HCT116 (cell line): ENCODE results near the gene RABL3. TPM values are rescaled to one million over a fixed set of nuclear protein-coding genes. Genes with fewer than 3 reads are reported as not detected.

Source experiments
- ATAC-seq: fragments of 200-7000 bp; cut with Tn5 transposase; 2 replicates; pipeline ENCODE4 v1.9.1; 2020; ENCODE audit warnings: mild to moderate bottlenecking, moderate library complexity
- BruUV-seq: library from RNA; stranded (reverse); fragments of 400-500 nt; replicated peaks from 2 replicates; lab custom pipeline; 2021; lab: Mats Ljungman, UMichigan
- CTCF ChIA-PET: fragments of 300-600 bp; sonication (Branson Sonifier 250); formaldehyde crosslinking; loops from one replicate; lab custom pipeline; 2021; ENCODE audit warnings: antibody characterized with exemption; lab: Charles Lee
- POLR2A ChIA-PET: fragments of 300-600, 350-600 bp; sonication (Branson Sonifier 250); formaldehyde crosslinking; loops from one replicate; lab custom pipeline; 2021; ENCODE audit warnings: antibody characterized with exemption; lab: Charles Lee
- RAD21 ChIA-PET, 2 experiments: fragments of 300-600 bp; sonication (Branson Sonifier 250); formaldehyde crosslinking; loops; one replicate each; lab custom pipeline; 2023; ENCODE audit warnings: low total read pairs in 2 of 2; ENCODE audit not compliant: uncharacterized antibody in 2 of 2, unreplicated experiment in 2 of 2, low non-redundant PET in 1 of 2; lab: Charles Lee
- DNase-seq: peaks from one replicate; pipeline ENCODE4 v3.0.0-alpha.2; 2010; ENCODE audit warnings: low read depth, low spot score
- H2AFZ ChIP-seq: fragments of 200-600 bp; shearing (Covaris generic), sonication (generic); 2 replicates; pipeline ENCODE4 v1.6.1; 2017; ENCODE audit warnings: low read depth, mixed run types, mixed read lengths, antibody characterized with exemption, low read length; ENCODE audit not compliant: poor library complexity, severe bottlenecking
- H3K27ac ChIP-seq: 2 replicates; pipeline ENCODE4 v1.5.1; 2012; ENCODE audit warnings: low read depth, low read length
- H3K27me3 ChIP-seq: fragments of 200-600 bp; sonication (generic); 2 replicates; pipeline ENCODE4 v1.6.1; 2016; ENCODE audit warnings: mixed run types, low read length, mixed read lengths; ENCODE audit not compliant: insufficient read depth
- H3K36me3 ChIP-seq, 2 experiments: fragments of 200-500 bp in 1 of 2; fragments of 200-600 bp in 1 of 2; sonication (Bioruptor generic) in 1 of 2; sonication (generic) in 1 of 2; 2 replicates each; pipeline versions ENCODE4 v1.5.1 to v1.6.1; 2014 to 2016; ENCODE audit warnings: low read length in 2 of 2, inconsistent platforms in 1 of 2, mixed read lengths in 1 of 2, mixed run types in 1 of 2; ENCODE audit not compliant: insufficient read depth in 2 of 2, control insufficient read depth in 1 of 2
- H3K4me1 ChIP-seq, 2 experiments: fragments of 200-600 bp in 1 of 2; sonication (generic) in 1 of 2; 2 replicates each; pipeline versions ENCODE4 v1.5.1 to v1.6.1; 2012 to 2017; ENCODE audit warnings: low read length in 2 of 2, inconsistent platforms in 1 of 2, mild to moderate bottlenecking in 1 of 2, mixed read lengths in 1 of 2, mixed run types in 1 of 2, moderate library complexity in 1 of 2; ENCODE audit not compliant: insufficient read depth in 2 of 2, control insufficient read depth in 1 of 2
- H3K4me2 ChIP-seq: fragments of 200-600 bp; sonication (generic); 2 replicates; pipeline ENCODE4 v1.6.1; 2017; ENCODE audit warnings: mixed run types, low read length, mixed read lengths
- H3K4me3 ChIP-seq, 2 experiments: fragments of 200-600 bp in 1 of 2; sonication (generic) in 1 of 2; replicated peaks in 1 of 2; 2 replicates each; pipeline ENCODE4 v1.5.1; 2011 to 2016; ENCODE audit warnings: low read length in 2 of 2, control low read depth in 1 of 2, low read depth in 1 of 2, mild to moderate bottlenecking in 1 of 2, mixed read lengths in 1 of 2, mixed run types in 1 of 2
- H3K79me2 ChIP-seq: fragments of 200-600 bp; sonication (generic); 2 replicates; pipeline ENCODE4 v1.6.1; 2017; ENCODE audit warnings: mild to moderate bottlenecking, mixed run types, low read length, moderate library complexity, mixed read lengths; ENCODE audit not compliant: insufficient read depth
- H3K9ac ChIP-seq: fragments of 200-600 bp; sonication (generic); 2 replicates; pipeline ENCODE4 v1.6.1; 2016; ENCODE audit warnings: low read length, mixed read lengths
- H3K9me2 ChIP-seq: fragments of 200-600 bp; sonication (generic), shearing (Covaris generic); 2 replicates; pipeline ENCODE4 v1.6.1; 2017; ENCODE audit warnings: mixed run types, mild to moderate bottlenecking, moderate library complexity; ENCODE audit not compliant: insufficient read depth
- H3K9me3 ChIP-seq, 2 experiments: fragments of 200-500 bp in 1 of 2; fragments of 200-600 bp in 1 of 2; sonication (Bioruptor generic) in 1 of 2; sonication (generic) in 1 of 2; 2 replicates each; pipeline ENCODE4 v1.6.1; 2014 to 2017; ENCODE audit warnings: low read length in 2 of 2, mixed read lengths in 2 of 2, inconsistent platforms in 1 of 2, low read depth in 1 of 2, mild to moderate bottlenecking in 1 of 2, mixed run types in 1 of 2, moderate library complexity in 1 of 2; ENCODE audit not compliant: control insufficient read depth in 1 of 2, insufficient read depth in 1 of 2
- H4K20me1 ChIP-seq: fragments of 200-600 bp; sonication (generic), shearing (Covaris generic); 2 replicates; pipeline ENCODE4 v1.6.1; 2017; ENCODE audit warnings: mixed run types, mild to moderate bottlenecking, moderate library complexity; ENCODE audit not compliant: insufficient read depth
- ATF3 ChIP-seq: IDR thresholded peaks from 2 replicates; pipeline ENCODE4 v1.6.1; 2012
- CTCF ChIP-seq, 3 experiments: fragments of 200-600 bp in 1 of 3; sonication (generic) in 1 of 3; IDR thresholded peaks in 2 of 3; conservative IDR thresholded peaks in 1 of 3; 2 replicates each; pipeline ENCODE4 v1.5.1; 2012 to 2017; ENCODE audit warnings: low read depth in 2 of 3, low read length in 2 of 3, antibody characterized with exemption in 1 of 3, borderline replicate concordance in 1 of 3, control low read depth in 1 of 3, mild to moderate bottlenecking in 1 of 3, mixed read lengths in 1 of 3, mixed run types in 1 of 3, moderate library complexity in 1 of 3; ENCODE audit not compliant: insufficient read depth in 1 of 3
- EGR1 ChIP-seq: IDR thresholded peaks from 2 replicates; pipeline ENCODE4 v1.6.1; 2012; ENCODE audit warnings: low read depth
- ELF1 ChIP-seq: IDR thresholded peaks from 2 replicates; pipeline ENCODE4 v1.6.1; 2012; ENCODE audit warnings: low read depth, borderline replicate concordance
- EZH2 ChIP-seq: fragments of 200-600 bp; sonication (generic); IDR thresholded peaks from 2 replicates; pipeline ENCODE4 v1.6.1; 2017; ENCODE audit warnings: antibody characterized with exemption, mixed run types
- JUND ChIP-seq: IDR thresholded peaks from 2 replicates; pipeline ENCODE4 v1.6.1; 2012
- MAX ChIP-seq: IDR thresholded peaks from 2 replicates; pipeline ENCODE4 v1.6.1; 2012
- POLR2AphosphoS5 ChIP-seq: IDR thresholded peaks from 2 replicates; pipeline ENCODE4 v1.6.1; 2011; ENCODE audit warnings: mild to moderate bottlenecking, low read depth, low read length, moderate library complexity
- REST ChIP-seq: IDR thresholded peaks from 2 replicates; pipeline ENCODE4 v1.6.1; 2012; ENCODE audit warnings: low read depth
- YY1 ChIP-seq: IDR thresholded peaks from 2 replicates; pipeline ENCODE4 v1.6.1; 2011; ENCODE audit warnings: low read length, low read depth, moderate library complexity, mild to moderate bottlenecking; ENCODE audit not compliant: insufficient replicate concordance; ENCODE audit errors: extremely low read depth
- ZBTB33 ChIP-seq: IDR thresholded peaks from 2 replicates; pipeline ENCODE4 v1.6.1; 2011; ENCODE audit warnings: mild to moderate bottlenecking, low read length, moderate library complexity; ENCODE audit not compliant: insufficient replicate concordance; ENCODE audit errors: extremely low read depth
- intact Hi-C: fragments of 100-400 bp; cut with micrococcal nuclease; formaldehyde crosslinking; loops from 2 replicates; pipeline ENCODE4 v1.10.0; 2022
- total RNA-seq: library from RNA; stranded (reverse); gene quantifications from one replicate; pipeline ENCODE4 v1.2.1, GENCODE V29; 2021; ENCODE audit not compliant: unreplicated experiment

The RABL3 gene
- total RNA-seq, 1 experiment from 2014 or later, result 23.8 TPM

GRCh38 chr3:120752230-120752629 lies 9.9 kb upstream of the RABL3 start:
- H3K9me3 ChIP-seq, result no peaks in the 10 kb centered on the region
- no peaks in the 10 kb centered on the region for H4K20me1 ChIP-seq
- no peak overlapping the region for H3K4me3 ChIP-seq
- RAD21 ChIA-PET, result no interaction called here
- no TSS peak for BruUV-seq
- ATAC-seq, result no peak
- no peaks in the 10 kb centered on the region for H3K27me3 ChIP-seq
- H3K36me3 ChIP-seq, result peaks cover 3 to 13% of the 10 kb centered on the region in 2 experiments; a peak in 3 of 4 replicates
- TF ChIP-seq EZH2, result no peak
- TF ChIP-seq, all 23 proteins: peak for 0
- H3K9me2 ChIP-seq, result no peaks in the 10 kb centered on the region
- H3K9ac ChIP-seq, result no peak overlapping the region
- H3K4me1 ChIP-seq, result no peaks in the 10 kb centered on the region
- H2AFZ ChIP-seq, result no peak overlapping the region
- intact Hi-C loops, result no loop called here
- H3K27ac ChIP-seq, result no peak overlapping the region
- POLR2A ChIA-PET, result interaction anchor here (1.1 kb wide), 1 partner anchor 10 kb away, joined by 3 read pairs; the partner anchor contains the start of genes GTF2E1 and RABL3
- H3K79me2 ChIP-seq, result peaks cover 59% of the 10 kb centered on the region
- CTCF ChIA-PET, result no interaction called here
- no peak overlapping the region for H3K4me2 ChIP-seq
- no peak for DNase-seq

GRCh38 chr3:120749843-120750242 lies 7.5 kb upstream of the RABL3 start:
- no peak for DNase-seq
- Histone ChIP-seq H3K9me2 (no peaks in the 10 kb centered on the region), H3K9ac (no peak overlapping the region), H3K4me1 (no peaks in the 10 kb centered on the region), H3K9me3 (no peaks in the 10 kb centered on the region), H3K4me2 (no peak overlapping the region), H3K36me3 (peaks cover 0 to 13% of the 10 kb centered on the region in 2 experiments; a peak in 2 of 4 replicates), H3K27me3 (no peaks in the 10 kb centered on the region), H2AFZ (no peak overlapping the region), H3K27ac (no peak overlapping the region), H4K20me1 (no peaks in the 10 kb centered on the region), H3K4me3 (no peak overlapping the region), H3K79me2 (peaks cover 68% of the 10 kb centered on the region)
- intact Hi-C loops, result no loop called here
- CTCF ChIA-PET, result no interaction called here
- POLR2A ChIA-PET, result no interaction called here
- no TSS peak for BruUV-seq
- RAD21 ChIA-PET, result no interaction called here
- no peak for ATAC-seq
- no peak for TF ChIP-seq ZBTB33
- TF ChIP-seq YY1, result no peak
- TF ChIP-seq EZH2, result no peak
- no peak for TF ChIP-seq MAX
- no peak for TF ChIP-seq ELF1
- no peak for TF ChIP-seq POLR2AphosphoS5
- no peak for TF ChIP-seq CTCF (IDR thresholded peaks at IDR 0.05 in 2 of 3, conservative IDR thresholded peaks at IDR 0.05 in 1 of 3; ENCODE audit: borderline replicate concordance in 1 of 3, insufficient read depth in 1 of 3, low read depth in 2 of 3, low read length in 2 of 3)
- TF ChIP-seq REST, result no peak
- TF ChIP-seq JUND, result no peak
- no peak for TF ChIP-seq EGR1
- TF ChIP-seq ATF3, result no peak
